ENCODE results near the gene ID4.

The ID4 gene

GRCh38 chr6:19857703-19858102, 20.5 kb downstream of the ID4 start:
- DNase-seq (ENCODE audit: extremely low spot score), result no peak
- TF ChIP-seq FOXM1 (IDR thresholded peaks at IDR 0.05; ENCODE audit: borderline replicate concordance), result no peak
- no peak for TF ChIP-seq ARNT (IDR thresholded peaks at IDR 0.05)
- no peak for TF ChIP-seq L3MBTL2 (conservative IDR thresholded peaks at IDR 0.05)
- no peak for TF ChIP-seq SP1 (IDR thresholded peaks at IDR 0.05)
- TF ChIP-seq ZNF384 (IDR thresholded peaks at IDR 0.05), result no peak
- TF ChIP-seq ELF4 (IDR thresholded peaks at IDR 0.05), result no peak
- TF ChIP-seq TARDBP (IDR thresholded peaks at IDR 0.05), result no peak
- no peak for TF ChIP-seq PKNOX1 (IDR thresholded peaks at IDR 0.05)
- TF ChIP-seq SUZ12 (IDR thresholded peaks at IDR 0.05), result no peak
- no peak for TF ChIP-seq FOXA1 (IDR thresholded peaks at IDR 0.05)
- TF ChIP-seq CTBP1 (IDR thresholded peaks at IDR 0.05; ENCODE audit: borderline replicate concordance), result no peak
- TF ChIP-seq BHLHE40 (IDR thresholded peaks at IDR 0.05; ENCODE audit: borderline replicate concordance), result no peak
- TF ChIP-seq FOXK2 (IDR thresholded peaks at IDR 0.05), result no peak
- no peak for TF ChIP-seq NFRKB (IDR thresholded peaks at IDR 0.05)
- CTCF ChIA-PET, result no interaction called here
- POLR2A ChIA-PET, result no interaction called here

DNA sequence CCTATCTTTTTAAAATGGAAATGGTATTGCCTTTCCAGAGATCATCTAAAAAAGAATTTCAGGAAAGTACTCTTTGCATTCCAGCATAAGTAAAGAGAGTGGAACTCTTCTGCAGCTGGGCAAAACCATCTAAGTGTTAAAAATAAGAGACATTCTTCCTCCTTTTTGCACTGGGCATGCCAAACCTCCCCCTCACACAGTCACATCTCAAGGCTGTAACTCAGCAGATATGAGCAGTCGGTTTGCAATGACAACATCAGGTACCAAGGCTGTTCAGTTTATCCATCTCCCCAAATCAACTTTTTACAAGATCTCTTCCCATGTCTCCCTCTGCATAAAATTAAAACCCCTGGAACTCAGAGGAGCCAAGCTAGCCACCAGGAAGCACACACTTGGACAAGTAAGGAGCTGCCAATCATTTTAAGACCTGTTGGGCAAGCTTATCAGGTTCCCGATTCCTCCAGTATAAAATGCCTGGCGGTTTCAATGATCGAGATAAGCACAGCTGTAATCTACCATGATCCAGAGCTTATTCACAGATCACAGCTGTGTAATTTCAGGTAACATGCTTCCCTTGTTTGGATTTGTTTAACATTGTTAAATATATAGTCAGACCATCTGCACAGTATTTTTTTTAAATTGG, 23.2 kb downstream of the ID4 start:
- ChIA-PET POLR2A (interaction anchor here (1.1 kb wide), 1 partner anchor 9 kb away, joined by 3 read pairs; no protein-coding TSS in a partner anchor), CTCF (interaction anchor here (1.7 kb wide), 1 partner anchor 9 kb away, joined by 6 read pairs; no protein-coding TSS in a partner anchor)
- no peak for DNase-seq (ENCODE audit: extremely low spot score)
- TF ChIP-seq ZNF384 (IDR thresholded peaks at IDR 0.05) (no peak), PKNOX1 (IDR thresholded peaks at IDR 0.05) (peak; percentile 72), CTBP1 (IDR thresholded peaks at IDR 0.05; ENCODE audit: borderline replicate concordance) (no peak)

DNA sequence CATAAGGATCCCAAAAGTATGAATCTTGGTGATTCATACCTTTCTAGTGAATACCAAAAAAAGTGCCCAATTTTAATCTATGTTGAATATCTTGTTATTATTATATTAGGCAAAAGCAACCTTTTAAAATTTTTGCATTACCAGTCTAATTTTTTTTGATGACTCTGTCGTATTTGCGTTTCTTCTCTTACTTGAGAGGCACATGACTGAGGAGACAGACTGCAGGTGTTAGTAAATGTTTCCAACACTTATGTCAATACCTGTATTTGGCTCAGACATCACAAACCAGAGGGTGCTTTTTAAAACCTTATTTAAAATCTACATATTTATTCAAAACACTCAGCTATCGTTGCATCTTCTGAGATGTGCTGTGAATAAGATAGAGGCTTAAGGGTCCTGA, 27.1 kb downstream of the ID4 start:
- ChIA-PET CTCF (no interaction called here), POLR2A (no interaction called here)
- no peak for DNase-seq (ENCODE audit: extremely low spot score)
- TF ChIP-seq PKNOX1 (IDR thresholded peaks at IDR 0.05) (no peak), LEF1 (IDR thresholded peaks at IDR 0.05; ENCODE audit: borderline replicate concordance) (no peak), ELF4 (IDR thresholded peaks at IDR 0.05) (no peak), SP1 (IDR thresholded peaks at IDR 0.05) (no peak), ZNF384 (IDR thresholded peaks at IDR 0.05) (no peak), SUZ12 (IDR thresholded peaks at IDR 0.05) (no peak), TARDBP (IDR thresholded peaks at IDR 0.05) (no peak), FOXA1 (IDR thresholded peaks at IDR 0.05) (no peak), NFRKB (IDR thresholded peaks at IDR 0.05) (no peak), ARNT (IDR thresholded peaks at IDR 0.05) (no peak), L3MBTL2 (conservative IDR thresholded peaks at IDR 0.05) (no peak), BHLHE40 (IDR thresholded peaks at IDR 0.05; ENCODE audit: borderline replicate concordance) (no peak), CTBP1 (IDR thresholded peaks at IDR 0.05; ENCODE audit: borderline replicate concordance) (no peak), FOXM1 (IDR thresholded peaks at IDR 0.05; ENCODE audit: borderline replicate concordance) (no peak), HDGF (IDR thresholded peaks at IDR 0.05; ENCODE audit: borderline replicate concordance) (no peak), FOXK2 (IDR thresholded peaks at IDR 0.05) (no peak)

DNA sequence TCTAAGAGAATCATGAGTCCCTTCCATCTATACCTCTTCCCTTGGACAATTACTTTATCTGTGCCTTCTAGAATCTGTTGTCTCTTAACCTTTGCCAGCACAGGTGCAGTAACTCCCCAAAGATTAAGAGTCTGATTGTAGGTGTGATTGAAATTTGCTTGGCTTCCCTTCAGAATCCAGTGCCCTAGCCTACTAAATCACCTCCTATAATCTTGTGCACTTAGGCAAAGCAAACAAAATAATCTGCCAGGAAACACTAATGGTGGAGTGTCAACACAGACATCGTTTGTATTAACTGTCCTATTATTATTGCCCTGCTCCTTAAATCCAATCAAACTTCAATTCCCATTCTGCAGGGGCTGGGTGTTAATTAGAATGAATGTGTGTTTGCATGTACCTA, 28.0 kb downstream of the ID4 start:
- TF ChIP-seq L3MBTL2 (conservative IDR thresholded peaks at IDR 0.05) (no peak), SP1 (IDR thresholded peaks at IDR 0.05) (no peak)
- DNase-seq (ENCODE audit: extremely low spot score), result no peak
- ChIA-PET POLR2A (no interaction called here), CTCF (no interaction called here)

GRCh38 chr6:19866173-19866984, 29.2 kb downstream of the ID4 start:
- no peak for DNase-seq (ENCODE audit: extremely low spot score)
- POLR2A ChIA-PET, result interaction anchor here (1.3 kb wide), 1 partner anchor 29 kb away, joined by 5 read pairs; the partner anchor contains the start of gene ID4
- TF ChIP-seq ELF4 (IDR thresholded peaks at IDR 0.05), result no peak
- no peak for TF ChIP-seq FOXM1 (IDR thresholded peaks at IDR 0.05; ENCODE audit: borderline replicate concordance)
- TF ChIP-seq LEF1 (IDR thresholded peaks at IDR 0.05; ENCODE audit: borderline replicate concordance), result no peak
- no peak for TF ChIP-seq FOXK2 (IDR thresholded peaks at IDR 0.05)
- no peak for TF ChIP-seq SP1 (IDR thresholded peaks at IDR 0.05)
- no peak for TF ChIP-seq SUZ12 (IDR thresholded peaks at IDR 0.05)
- TF ChIP-seq PKNOX1 (IDR thresholded peaks at IDR 0.05), result no peak
- no peak for TF ChIP-seq TARDBP (IDR thresholded peaks at IDR 0.05)
- TF ChIP-seq ZNF384 (IDR thresholded peaks at IDR 0.05), result no peak
- no peak for TF ChIP-seq HDGF (IDR thresholded peaks at IDR 0.05; ENCODE audit: borderline replicate concordance)
- TF ChIP-seq FOXA1 (IDR thresholded peaks at IDR 0.05), result no peak
- no peak for TF ChIP-seq BHLHE40 (IDR thresholded peaks at IDR 0.05; ENCODE audit: borderline replicate concordance)
- TF ChIP-seq NFRKB (IDR thresholded peaks at IDR 0.05), result no peak
- TF ChIP-seq CTBP1 (IDR thresholded peaks at IDR 0.05; ENCODE audit: borderline replicate concordance), result no peak
- no peak for TF ChIP-seq ARNT (IDR thresholded peaks at IDR 0.05)
- TF ChIP-seq L3MBTL2 (conservative IDR thresholded peaks at IDR 0.05), result no peak
- CTCF ChIA-PET, result no interaction called here
